ENCODE results near the gene SH3PXD2A.

DNA sequence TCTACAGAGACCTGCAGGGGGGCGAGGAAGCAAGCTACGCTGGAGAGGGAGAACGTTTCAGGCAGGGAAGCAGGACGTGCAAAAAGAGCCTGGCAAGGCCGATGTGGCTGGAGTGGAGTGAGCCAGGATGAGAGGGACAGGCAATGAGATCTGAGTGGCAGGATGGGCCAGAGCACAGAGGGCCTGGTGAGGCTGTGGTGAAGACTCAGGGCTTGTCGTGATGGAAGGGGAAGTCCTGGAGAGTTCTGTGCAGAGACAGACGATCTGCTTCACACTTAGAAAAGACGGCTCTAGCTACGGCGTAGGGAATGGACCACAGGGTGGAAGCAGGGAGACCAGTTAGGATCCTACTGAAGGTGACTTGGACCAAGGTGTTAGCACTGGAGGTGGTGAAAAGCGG is 87.0 kb downstream of the SH3PXD2A start:
- TF ChIP-seq GATA3 (IDR thresholded peaks at IDR 0.05; ENCODE audit: low read depth, low read length) (no peak), GATA2 (IDR thresholded peaks at IDR 0.05; ENCODE audit: low read depth, low read length) (no peak)

Data from SH-SY5Y (cell line).